Fibroblast of skin of back (primary cell): ENCODE measurements around the gene ACTRT1. TPM values are rescaled to one million over a fixed set of nuclear protein-coding genes. Genes with fewer than 3 reads are reported as not detected.
A peak's percentile ranks its signal among the peaks of the same experiment; 100 is the strongest.

Source experiments
- DNase-seq: peaks from one replicate; pipeline ENCODE4 v3.0.0-alpha.2; 2013
- polyA plus RNA-seq, 2 experiments: library from polyadenylated mRNA; unstranded; fragments of 120-200 nt; gene quantifications; one replicate each; pipeline ENCODE4 v1.2.1, GENCODE V29; 2013; ENCODE audit not compliant: insufficient read length in 2 of 2

Gene ACTRT1
- not detected for polyA plus RNA-seq (2013, experiment 1 of 2; ENCODE audit: insufficient read length)
- polyA plus RNA-seq (2013, experiment 2 of 2; ENCODE audit: insufficient read length), result not detected

GRCh38 chrX:128052303-128052702, at the start of gene ACTRT1:
Gene ACTRT1 (minus strand): TSS chrX:128052403. CDS start chrX:128052206, 197 bp downstream.
- no peak for DNase-seq

- DNase-seq, result no peak
Measured at GRCh38 chrX:128078545-128078944, 26.3 kb upstream of the ACTRT1 start.

- DNase-seq, result no peak
Measured at GRCh38 chrX:128057421-128057820, 5.2 kb upstream of the ACTRT1 start.

- DNase-seq, result no peak
Measured at GRCh38 chrX:128051526-128051925, 677 bp downstream of the ACTRT1 start.

GRCh38 chrX:128035318-128035717, 16.9 kb downstream of the ACTRT1 start:
- DNase-seq, result no peak

GRCh38 chrX:128021566-128021965, 30.6 kb downstream of the ACTRT1 start:
- no peak for DNase-seq

GRCh38 chrX:128020701-128021100, 31.5 kb downstream of the ACTRT1 start:
- peak; percentile 28 for DNase-seq

GRCh38 chrX:128019218-128019617, 33.0 kb downstream of the ACTRT1 start:
- no peak for DNase-seq

GRCh38 chrX:128012015-128012414, 40.2 kb downstream of the ACTRT1 start:
- no peak for DNase-seq

GRCh38 chrX:128007882-128008281, 44.3 kb downstream of the ACTRT1 start:
- no peak for DNase-seq
